ENCODE measurements around the gene TMEM271.

The TMEM271 gene

GRCh38 chr4:590313-590841 is 14.3 kb upstream of the TMEM271 start:
- no peak for TF ChIP-seq CTCF (conservative IDR thresholded peaks at IDR 0.05)
- H3K27ac ChIP-seq: no peak overlapping the region

GRCh38 chr4:589219-589963 is 13.3 kb upstream of the TMEM271 start:
- H3K27ac ChIP-seq: no peak overlapping the region
- no peak for TF ChIP-seq CTCF (conservative IDR thresholded peaks at IDR 0.05)

- TF ChIP-seq CTCF (conservative IDR thresholded peaks at IDR 0.05): no peak
- no peak overlapping the region for H3K27ac ChIP-seq
Observed at GRCh38 chr4:588351-588849, 12.3 kb upstream of the TMEM271 start.

- TF ChIP-seq CTCF (conservative IDR thresholded peaks at IDR 0.05): no peak
Observed at GRCh38 chr4:587671-588350, 11.7 kb upstream of the TMEM271 start.

GRCh38 chr4:583820-584219 is 7.7 kb upstream of the TMEM271 start:
- no peak for TF ChIP-seq CTCF (conservative IDR thresholded peaks at IDR 0.05)

More at GRCh38 chr4:587671-588350, 11.7 kb upstream of the TMEM271 start:
- H3K27ac ChIP-seq: no peak overlapping the region

GRCh38 chr4:581753-582361 is 5.8 kb upstream of the TMEM271 start:
- no peak overlapping the region for H3K27ac ChIP-seq
- TF ChIP-seq CTCF (conservative IDR thresholded peaks at IDR 0.05): no peak

More at GRCh38 chr4:583820-584219, 7.7 kb upstream of the TMEM271 start:
- no peak overlapping the region for H3K27ac ChIP-seq

- no peak overlapping the region for H3K27ac ChIP-seq
- no peak for TF ChIP-seq CTCF (conservative IDR thresholded peaks at IDR 0.05)
Observed at GRCh38 chr4:581181-581580, 5.1 kb upstream of the TMEM271 start.

Data from VCaP (cell line).